ENCODE measurements around the gene ESCO1.

DNA sequence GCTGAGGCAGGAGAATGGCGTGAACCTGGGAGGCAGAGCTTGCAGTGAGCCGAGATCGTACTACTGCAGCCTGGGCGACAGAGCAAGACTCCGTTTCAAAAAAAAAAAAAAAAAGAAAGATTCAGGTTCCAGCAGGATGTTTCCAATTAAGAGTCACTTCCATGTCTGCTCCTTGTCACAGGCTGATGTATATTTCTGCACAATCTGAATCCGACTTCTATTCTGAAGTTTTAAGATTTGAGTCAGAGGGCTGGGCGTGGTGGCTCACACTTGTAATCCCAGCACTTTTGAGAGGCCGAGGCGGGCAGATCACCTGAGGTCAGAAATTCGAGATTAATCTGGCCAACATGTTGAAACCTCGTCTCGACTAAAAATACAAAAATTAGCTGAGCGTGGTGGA is 36.3 kb upstream of the ESCO1 start:
- TF ChIP-seq, protein P1, sequence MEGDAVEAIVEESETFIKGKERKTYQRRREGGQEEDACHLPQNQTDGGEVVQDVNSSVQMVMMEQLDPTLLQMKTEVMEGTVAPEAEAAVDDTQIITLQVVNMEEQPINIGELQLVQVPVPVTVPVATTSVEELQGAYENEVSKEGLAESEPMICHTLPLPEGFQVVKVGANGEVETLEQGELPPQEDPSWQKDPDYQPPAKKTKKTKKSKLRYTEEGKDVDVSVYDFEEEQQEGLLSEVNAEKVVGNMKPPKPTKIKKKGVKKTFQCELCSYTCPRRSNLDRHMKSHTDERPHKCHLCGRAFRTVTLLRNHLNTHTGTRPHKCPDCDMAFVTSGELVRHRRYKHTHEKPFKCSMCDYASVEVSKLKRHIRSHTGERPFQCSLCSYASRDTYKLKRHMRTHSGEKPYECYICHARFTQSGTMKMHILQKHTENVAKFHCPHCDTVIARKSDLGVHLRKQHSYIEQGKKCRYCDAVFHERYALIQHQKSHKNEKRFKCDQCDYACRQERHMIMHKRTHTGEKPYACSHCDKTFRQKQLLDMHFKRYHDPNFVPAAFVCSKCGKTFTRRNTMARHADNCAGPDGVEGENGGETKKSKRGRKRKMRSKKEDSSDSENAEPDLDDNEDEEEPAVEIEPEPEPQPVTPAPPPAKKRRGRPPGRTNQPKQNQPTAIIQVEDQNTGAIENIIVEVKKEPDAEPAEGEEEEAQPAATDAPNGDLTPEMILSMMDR (IDR thresholded peaks at IDR 0.05) = no peak
- no peak for TF ChIP-seq POLR2A (IDR thresholded peaks at IDR 0.05)
